Right lobe of liver (tissue), 6 donors: Measurements from ENCODE around the gene CAPN12. TPM values are rescaled to one million over a fixed set of nuclear protein-coding genes. Genes with fewer than 3 reads are reported as not detected.

Experiments
- ATAC-seq, 4 donors: fragments of 200-7000 bp; cut with Tn5 transposase; one replicate each; pipeline ENCODE4 v1.9.1; 2020; ENCODE audit warnings: mild to moderate bottlenecking in 4 of 4, moderate library complexity in 4 of 4
- DNase-seq, 3 donors: peaks; one replicate each; pipeline ENCODE4 v3.0.0-alpha.2; 2020
- H3K27ac ChIP-seq, 3 donors: fragments of 200-600 bp; one replicate each; pipeline ENCODE4 v1.8.0; 2022
- H3K27me3 ChIP-seq, 2 donors: fragments of 200-600 bp; one replicate each; pipeline ENCODE4 v1.8.0; 2022
- H3K36me3 ChIP-seq, 4 donors: fragments of 200-600 bp; sonication (generic) in 1 of 4; one replicate each; pipeline versions ENCODE4 v1.5.1 to v1.8.0; 2017 to 2022; ENCODE audit warnings: control low read depth in 1 of 4
- H3K4me1 ChIP-seq, 4 donors: fragments of 200-600 bp; sonication (generic) in 1 of 4; one replicate each; pipeline versions ENCODE4 v1.5.1 to v1.8.0; 2017 to 2022; ENCODE audit warnings: control low read depth in 1 of 4
- H3K4me3 ChIP-seq, 3 donors: fragments of 200-600 bp; one replicate each; pipeline ENCODE4 v1.8.0; 2022
- H3K9me3 ChIP-seq, 4 donors: fragments of 200-600 bp; sonication (generic) in 1 of 4; one replicate each; pipeline versions ENCODE4 v1.5.1 to v1.8.0; 2017 to 2022; ENCODE audit warnings: control low read depth in 1 of 4
- POLR2A ChIP-seq: fragments of 450-650 bp; IDR thresholded peaks from one replicate; pipeline ENCODE4 v1.6.1; 2017; ENCODE audit warnings: antibody characterized with exemption, mild to moderate bottlenecking
- WGBS: methylation state at CpG from one replicate; pipeline ENCODE4 v1.1.6; 2018; ENCODE audit warnings: low coverage, low lambda C conversion rate; ENCODE audit not compliant: insufficient coverage; ENCODE audit errors: missing lambda C conversion rate; 5-methylcytosine and 5-hydroxymethylcytosine counted together
- intact Hi-C, 2 donors: fragments of 100-400 bp; cut with DNase I; formaldehyde crosslinking; loops; one replicate each; pipeline versions ENCODE4 v1.11.2 to v1.14.1; 2022
- total RNA-seq, 6 experiments: library from RNA; depleted of rRNA in 2 of 6; stranded (reverse); fragments of >200 nt in 2 of 6; fragmentation: NEBNext Ultra II Directional in 3 of 6; extraction: Animal tissue kit (Norgen Biotek cat#: 25700) in 3 of 6; gene quantifications; one replicate each; pipeline versions ENCODE4 v1.1.0 to v1.2.4, GENCODE V29; 2016 to 2023
- TF ChIP-seq, protein P1 (sequence below), 4 donors: fragments of 200-600 bp in 3 of 4; fragments of 450-650 bp in 1 of 4; IDR thresholded peaks; one replicate each; pipeline versions ENCODE4 v1.5.1 to v1.8.0; 2016 to 2022; ENCODE audit warnings: antibody characterized with exemption in 4 of 4, mild to moderate bottlenecking in 2 of 4
- donor health status: DM: no; HTN: yes; CAD: no.
- donor health status: DM: no; HTN: no; CAD: no.
- donor health status: DM: no; HTN: no; CAD: no.
- donor health status: DM: no; HTN: yes; CAD: no.
- donor health status: DM: no; HTN: yes; CAD: no.

The CAPN12 gene
- total RNA-seq, 6 experiments from 2014 or later: 2.2 to 45.3 (median 16.3) TPM

DNA sequence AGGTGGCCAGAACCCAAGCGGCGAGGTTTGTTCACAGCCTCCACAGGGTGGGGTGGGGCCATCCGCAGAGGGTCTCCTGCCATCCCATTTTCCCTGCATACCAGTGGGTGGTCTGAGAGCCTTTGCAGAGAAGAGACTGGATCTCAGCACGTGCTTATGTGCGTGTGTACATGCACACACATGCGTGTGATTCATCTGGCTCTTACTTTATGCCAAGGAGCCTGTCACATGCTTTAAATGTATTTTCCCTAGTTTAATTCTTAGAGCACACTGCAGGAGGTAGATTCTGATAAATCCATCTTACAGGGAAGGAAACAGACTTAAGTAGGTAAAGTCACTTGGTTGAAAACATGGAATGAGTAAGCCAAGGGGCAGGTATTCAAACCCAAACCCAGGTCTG is 47.1 kb downstream of the CAPN12 start:
- H3K4me3 ChIP-seq: no peak overlapping the region
- TF ChIP-seq, protein P1, sequence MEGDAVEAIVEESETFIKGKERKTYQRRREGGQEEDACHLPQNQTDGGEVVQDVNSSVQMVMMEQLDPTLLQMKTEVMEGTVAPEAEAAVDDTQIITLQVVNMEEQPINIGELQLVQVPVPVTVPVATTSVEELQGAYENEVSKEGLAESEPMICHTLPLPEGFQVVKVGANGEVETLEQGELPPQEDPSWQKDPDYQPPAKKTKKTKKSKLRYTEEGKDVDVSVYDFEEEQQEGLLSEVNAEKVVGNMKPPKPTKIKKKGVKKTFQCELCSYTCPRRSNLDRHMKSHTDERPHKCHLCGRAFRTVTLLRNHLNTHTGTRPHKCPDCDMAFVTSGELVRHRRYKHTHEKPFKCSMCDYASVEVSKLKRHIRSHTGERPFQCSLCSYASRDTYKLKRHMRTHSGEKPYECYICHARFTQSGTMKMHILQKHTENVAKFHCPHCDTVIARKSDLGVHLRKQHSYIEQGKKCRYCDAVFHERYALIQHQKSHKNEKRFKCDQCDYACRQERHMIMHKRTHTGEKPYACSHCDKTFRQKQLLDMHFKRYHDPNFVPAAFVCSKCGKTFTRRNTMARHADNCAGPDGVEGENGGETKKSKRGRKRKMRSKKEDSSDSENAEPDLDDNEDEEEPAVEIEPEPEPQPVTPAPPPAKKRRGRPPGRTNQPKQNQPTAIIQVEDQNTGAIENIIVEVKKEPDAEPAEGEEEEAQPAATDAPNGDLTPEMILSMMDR (IDR thresholded peaks at IDR 0.05): no peak
- no peak for TF ChIP-seq POLR2A
- 59% methylated on average over 4 of the region's 6 CpGs for WGBS
- no peaks in the 10 kb centered on the region for H3K27me3 ChIP-seq
- no peaks in the 10 kb centered on the region for H3K9me3 ChIP-seq
- peaks cover 0 to 89% (median 49%) of the 10 kb centered on the region in 4 donors for H3K4me1 ChIP-seq
- H3K27ac ChIP-seq: peak overlapping the region in 1 of 3 donors; percentile 57
- ATAC-seq (no peak), DNase-seq (no peak)
- intact Hi-C loops: loop anchor here in 1 of 2 donors (10.0 kb wide), 1 partner anchor 52 kb away; the partner anchor contains the start of gene ACTN4
- no peaks in the 10 kb centered on the region for H3K36me3 ChIP-seq

- WGBS: 100% methylated on average over 3 of the region's 6 CpGs
- no peak for ATAC-seq
- peak overlapping the region in 2 of 3 donors; percentile 18 to 54 for H3K27ac ChIP-seq
Observed at GRCh38 chr19:38696729-38697055, 47.6 kb downstream of the CAPN12 start.

GRCh38 chr19:38695832-38696728 is 48.2 kb downstream of the CAPN12 start:
- peaks cover 0 to 83% (median 42%) of the 10 kb centered on the region in 4 donors for H3K4me1 ChIP-seq
- H3K9me3 ChIP-seq: no peaks in the 10 kb centered on the region
- no peak for TF ChIP-seq POLR2A
- TF ChIP-seq, protein P1 (IDR thresholded peaks at IDR 0.05): no peak
- peak overlapping the region; percentile 54 to 67 (median 57) for H3K27ac ChIP-seq
- ATAC-seq (no peak), DNase-seq (no peak)
- H3K36me3 ChIP-seq: no peaks in the 10 kb centered on the region
- intact Hi-C loops: loop anchor here in 1 of 2 donors (10.0 kb wide), 1 partner anchor 51 kb away; the partner anchor contains the start of gene ACTN4
- 85% methylated on average over 13 of the region's 22 CpGs for WGBS
- no peak overlapping the region for H3K4me3 ChIP-seq
- H3K27me3 ChIP-seq: no peaks in the 10 kb centered on the region

More at GRCh38 chr19:38696729-38697055, 47.6 kb downstream of the CAPN12 start:
- Histone ChIP-seq H3K36me3 (no peaks in the 10 kb centered on the region), H3K27me3 (no peaks in the 10 kb centered on the region), H3K4me3 (no peak overlapping the region), H3K9me3 (no peaks in the 10 kb centered on the region), H3K4me1 (peaks cover 0 to 89% (median 47%) of the 10 kb centered on the region in 4 donors)
- intact Hi-C loops: loop anchor here in 1 of 2 donors (10.0 kb wide), 1 partner anchor 52 kb away; the partner anchor contains the start of gene ACTN4
- TF ChIP-seq POLR2A: no peak
- TF ChIP-seq, protein P1 (IDR thresholded peaks at IDR 0.05): no peak
- no peak for DNase-seq

DNA sequence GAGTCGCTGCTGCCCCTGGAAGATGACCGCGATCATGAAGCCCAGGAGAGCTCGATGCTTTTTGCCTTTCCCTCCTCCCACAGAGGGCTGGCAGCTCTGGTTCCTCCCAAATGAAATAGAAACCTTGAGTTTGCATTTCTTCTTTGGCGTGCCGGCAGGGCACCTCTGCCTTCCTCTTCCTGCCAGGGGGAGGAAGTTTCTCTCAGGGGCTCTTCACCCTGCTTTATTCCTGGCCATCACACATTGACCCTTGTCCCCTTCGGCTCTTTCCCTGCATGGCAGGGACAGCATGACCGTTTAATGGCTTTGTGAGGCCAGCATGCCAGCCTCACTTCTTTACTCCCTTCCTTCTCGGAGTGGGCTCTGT is 49.0 kb downstream of the CAPN12 start:
- intact Hi-C loops: loop anchor here in 1 of 2 donors (10.0 kb wide), 1 partner anchor 50 kb away; the partner anchor contains the start of gene ACTN4
- TF ChIP-seq POLR2A: no peak
- TF ChIP-seq, protein P1 (IDR thresholded peaks at IDR 0.05): no peak
- no peak overlapping the region for H3K4me3 ChIP-seq
- no peaks in the 10 kb centered on the region for H3K27me3 ChIP-seq
- peaks cover 0 to 75% (median 35%) of the 10 kb centered on the region in 4 donors for H3K4me1 ChIP-seq
- peak overlapping the region; percentile 54 to 67 (median 57) for H3K27ac ChIP-seq
- H3K9me3 ChIP-seq: no peaks in the 10 kb centered on the region
- H3K36me3 ChIP-seq: no peaks in the 10 kb centered on the region
- WGBS: 12% methylated on average over 4 of the region's 9 CpGs
- ATAC-seq: peak; percentile 46 to 68 (median 53)
- DNase-seq: peak in 1 of 3 donors; percentile 63
